ENCODE results near the gene SMAD1. TPM values are rescaled to one million over a fixed set of nuclear protein-coding genes. Genes with fewer than 3 reads are reported as not detected.
A peak's percentile ranks its signal among the peaks of the same experiment; 100 is the strongest.

Gene SMAD1
- total and polyA plus RNA-seq, 11 donors, result 1.8 to 21.4 (median 14.8) TPM

- Histone ChIP-seq H3K27ac (no peak overlapping the region), H3K27me3 (no peaks in the 10 kb centered on the region), H3K9me3 (no peaks in the 10 kb centered on the region), H3K4me3 (no peak overlapping the region), H3K36me3 (no peaks in the 10 kb centered on the region), H3K4me1 (peaks cover 0 to 49% (median 20%) of the 10 kb centered on the region in 12 donors)
- intact Hi-C loops (cut with DNase I), result no loop called here
- WGBS, 4 donors, result 84 to 88% (median 85%) methylated on average over 2 of the region's 2 CpGs
- ATAC-seq (no peak), DNase-seq (no peak)
- TF ChIP-seq CTCF (IDR thresholded peaks at IDR 0.05) (no peak), POLR2A (IDR thresholded peaks at IDR 0.05) (no peak)
Measured at GRCh38 chr4:145530189-145530588, 48.5 kb downstream of the SMAD1 start.

GRCh38 chr4:145530662-145531061 is 49.0 kb downstream of the SMAD1 start:
- H3K4me3 ChIP-seq, result no peak overlapping the region
- 81 to 88% (median 83%) methylated on average over 1 of the region's 1 CpG for WGBS, 4 donors
- peaks cover 0 to 48% (median 18%) of the 10 kb centered on the region in 12 donors for H3K4me1 ChIP-seq
- DNase-seq (no peak), ATAC-seq (no peak)
- no peak overlapping the region for H3K27ac ChIP-seq
- H3K36me3 ChIP-seq, result no peaks in the 10 kb centered on the region
- no peaks in the 10 kb centered on the region for H3K27me3 ChIP-seq
- no peak for TF ChIP-seq CTCF (IDR thresholded peaks at IDR 0.05)
- no peak for TF ChIP-seq POLR2A (IDR thresholded peaks at IDR 0.05)
- intact Hi-C loops (cut with DNase I), result no loop called here
- H3K9me3 ChIP-seq, result no peaks in the 10 kb centered on the region

- WGBS, 4 donors, result 36 to 42% (median 38%) methylated on average over 2 of the region's 2 CpGs
- H3K36me3 ChIP-seq, result no peaks in the 10 kb centered on the region
- H3K27me3 ChIP-seq, result no peaks in the 10 kb centered on the region
- no peaks in the 10 kb centered on the region for H3K9me3 ChIP-seq
- H3K4me3 ChIP-seq, result no peak overlapping the region
- H3K27ac ChIP-seq, result no peak overlapping the region
- peaks cover 0 to 48% (median 16%) of the 10 kb centered on the region in 12 donors for H3K4me1 ChIP-seq
- DNase-seq (peak; percentile 27 to 72 (median 45)), ATAC-seq (peak in 3 of 4 donors; percentile 73 to 82 (median 81))
- intact Hi-C loops (cut with DNase I), result no loop called here
- TF ChIP-seq POLR2A (IDR thresholded peaks at IDR 0.05) (no peak), CTCF (IDR thresholded peaks at IDR 0.05) (no peak)
Measured at GRCh38 chr4:145531223-145531622, 49.6 kb downstream of the SMAD1 start.

GRCh38 chr4:145531859-145532258 is 50.2 kb downstream of the SMAD1 start:
- no peak for DNase-seq
- intact Hi-C loops (cut with DNase I), result no loop called here
- Histone ChIP-seq H3K4me1 (peaks cover 0 to 52% (median 16%) of the 10 kb centered on the region in 12 donors), H3K36me3 (no peaks in the 10 kb centered on the region), H3K4me3 (no peak overlapping the region), H3K9me3 (no peaks in the 10 kb centered on the region), H3K27ac (no peak overlapping the region), H3K27me3 (no peaks in the 10 kb centered on the region)
- TF ChIP-seq CTCF (IDR thresholded peaks at IDR 0.05) (no peak), POLR2A (IDR thresholded peaks at IDR 0.05) (no peak)
- whole genome bisulfite sequencing, 4 donors, result 61 to 69% (median 62%) methylated on average over 5 of the region's 5 CpGs
- no peak for ATAC-seq
